Hepatocyte (in vitro differentiated cells): ENCODE measurements around the gene SUPT3H.

Experiments
- EZH2 ChIP-seq: fragments of 200-600 bp; sonication (generic); IDR thresholded peaks from 2 replicates; pipeline ENCODE4 v1.6.1; 2016; ENCODE audit warnings: antibody characterized with exemption, mild to moderate bottlenecking, borderline replicate concordance
- TF ChIP-seq, protein P1 (sequence below): fragments of 200-600 bp; sonication (generic); IDR thresholded peaks from 2 replicates; pipeline ENCODE4 v1.5.1; 2016; ENCODE audit warnings: antibody characterized with exemption, mild to moderate bottlenecking; ENCODE audit not compliant: poor library complexity

DNA sequence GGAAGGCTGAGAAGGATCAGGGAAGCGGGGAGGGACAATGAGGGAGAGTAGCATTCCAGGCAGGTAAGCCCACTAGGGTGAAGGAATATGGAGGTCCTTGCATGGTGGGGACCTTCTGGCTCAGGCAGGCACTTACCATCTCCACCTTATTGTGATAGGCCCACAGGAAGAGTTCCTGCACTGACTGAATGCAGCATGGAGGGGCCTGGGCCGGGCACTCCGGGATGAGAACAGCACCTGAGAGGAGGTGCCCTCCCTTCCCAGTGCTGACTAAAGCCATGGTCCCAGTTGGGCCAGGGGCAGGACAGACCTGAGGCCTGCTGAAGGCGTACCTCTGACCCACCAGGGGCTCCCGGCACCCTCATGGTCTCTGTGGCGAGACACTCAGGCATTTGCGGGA lies 597.6 kb downstream of the SUPT3H start:
- TF ChIP-seq, protein P1, sequence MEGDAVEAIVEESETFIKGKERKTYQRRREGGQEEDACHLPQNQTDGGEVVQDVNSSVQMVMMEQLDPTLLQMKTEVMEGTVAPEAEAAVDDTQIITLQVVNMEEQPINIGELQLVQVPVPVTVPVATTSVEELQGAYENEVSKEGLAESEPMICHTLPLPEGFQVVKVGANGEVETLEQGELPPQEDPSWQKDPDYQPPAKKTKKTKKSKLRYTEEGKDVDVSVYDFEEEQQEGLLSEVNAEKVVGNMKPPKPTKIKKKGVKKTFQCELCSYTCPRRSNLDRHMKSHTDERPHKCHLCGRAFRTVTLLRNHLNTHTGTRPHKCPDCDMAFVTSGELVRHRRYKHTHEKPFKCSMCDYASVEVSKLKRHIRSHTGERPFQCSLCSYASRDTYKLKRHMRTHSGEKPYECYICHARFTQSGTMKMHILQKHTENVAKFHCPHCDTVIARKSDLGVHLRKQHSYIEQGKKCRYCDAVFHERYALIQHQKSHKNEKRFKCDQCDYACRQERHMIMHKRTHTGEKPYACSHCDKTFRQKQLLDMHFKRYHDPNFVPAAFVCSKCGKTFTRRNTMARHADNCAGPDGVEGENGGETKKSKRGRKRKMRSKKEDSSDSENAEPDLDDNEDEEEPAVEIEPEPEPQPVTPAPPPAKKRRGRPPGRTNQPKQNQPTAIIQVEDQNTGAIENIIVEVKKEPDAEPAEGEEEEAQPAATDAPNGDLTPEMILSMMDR, result no peak
- TF ChIP-seq EZH2, result no peak
